Spleen (tissue), 11 donors: ENCODE data around the gene ZNF532. TPM values are rescaled to one million over a fixed set of nuclear protein-coding genes. Genes with fewer than 3 reads are reported as not detected.
"Not testable (repeated sequence)": the region's sequence is repeated elsewhere in the genome, so short reads cannot be mapped to it uniquely, and the experiment has no call there.

ENCODE experiments used
- DNase-seq: peaks from one replicate; pipeline ENCODE4 v3.0.0-alpha.2; 2020
- H3K27ac ChIP-seq, 8 donors: fragments of 200-600 bp; sonication (generic) in 7 of 8; 1 replicate in 4 of 8; 2 replicates in 4 of 8; pipeline versions ENCODE4 v1.5.0 to v1.8.0; 2016 to 2021; ENCODE audit warnings: inconsistent platforms in 4 of 8, mild to moderate bottlenecking in 4 of 8, moderate library complexity in 1 of 8
- H3K27me3 ChIP-seq, 7 donors: fragments of 200-600 bp; sonication (generic) in 6 of 7; replicated peaks in 1 of 7; 1 replicate in 4 of 7; 2 replicates in 3 of 7; pipeline versions ENCODE4 v1.5.0 to v1.8.0; 2016 to 2021; ENCODE audit warnings: inconsistent platforms in 3 of 7, mild to moderate bottlenecking in 1 of 7
- H3K36me3 ChIP-seq, 6 donors: fragments of 200-600 bp; sonication (generic) in 5 of 6; 1 replicate in 4 of 6; 2 replicates in 2 of 6; pipeline versions ENCODE4 v1.5.0 to v1.8.0; 2016 to 2021; ENCODE audit warnings: inconsistent platforms in 2 of 6
- H3K4me1 ChIP-seq, 6 donors: fragments of 200-600 bp; sonication (generic) in 5 of 6; 1 replicate in 3 of 6; 2 replicates in 3 of 6; pipeline versions ENCODE4 v1.5.0 to v1.8.0; 2016 to 2021; ENCODE audit warnings: inconsistent platforms in 3 of 6
- H3K4me3 ChIP-seq, 8 donors: fragments of 200-600 bp; sonication (generic) in 7 of 8; 1 replicate in 4 of 8; 2 replicates in 4 of 8; pipeline versions ENCODE4 v1.5.0 to v1.8.0; 2016 to 2021; ENCODE audit warnings: inconsistent platforms in 4 of 8, mild to moderate bottlenecking in 4 of 8, moderate library complexity in 2 of 8
- H3K9me3 ChIP-seq, 8 donors: fragments of 200-600 bp; sonication (generic) in 7 of 8; 1 replicate in 4 of 8; 2 replicates in 4 of 8; pipeline versions ENCODE4 v1.5.0 to v1.8.0; 2016 to 2021; ENCODE audit warnings: inconsistent platforms in 4 of 8
- CTCF ChIP-seq, 11 experiments: fragments of 200-600 bp in 7 of 11; fragments of 450-650 bp in 4 of 11; sonication (generic) in 4 of 11; IDR thresholded peaks in 8 of 11; conservative IDR thresholded peaks in 3 of 11; 1 replicate in 7 of 11; 2 replicates in 4 of 11; pipeline versions ENCODE4 v1.4.0 to v1.8.0; 2016 to 2021; ENCODE audit warnings: antibody characterized with exemption in 11 of 11, inconsistent platforms in 4 of 11, mild to moderate bottlenecking in 1 of 11
- POLR2A ChIP-seq, 3 donors: fragments of 450-650 bp; IDR thresholded peaks; one replicate each; pipeline ENCODE4 v1.5.1; 2017; ENCODE audit warnings: antibody characterized with exemption in 3 of 3, mild to moderate bottlenecking in 1 of 3
- POLR2AphosphoS5 ChIP-seq, 3 donors: sonication (generic); formaldehyde crosslinking; IDR thresholded peaks; one replicate each; pipeline ENCODE4 v1.5.1; 2017; ENCODE audit warnings: antibody characterized with exemption in 3 of 3
- WGBS, 5 donors: extraction: QIAGEN DNeasy Blood & Tissue Kit in 3 of 5; methylation state at CpG; one replicate each; pipeline versions ENCODE4 v1.1.5 to v1.1.7; 2013 to 2018; 5-methylcytosine and 5-hydroxymethylcytosine counted together
- intact Hi-C: fragments of 100-400 bp; cut with DNase I; formaldehyde crosslinking; loops from one replicate; pipeline ENCODE4 v1.15.0; 2023; ENCODE audit warnings: low total_unique reads
- polyA plus RNA-seq, 3 donors: library from polyadenylated mRNA; stranded (reverse); fragments of 200-250 nt; gene quantifications; one replicate each; pipeline ENCODE4 v1.2.1, GENCODE V29; 2013
- total RNA-seq, 7 donors: library from RNA; depleted of rRNA in 3 of 7; stranded (reverse); fragments of >200 nt in 3 of 7; fragmentation: NEBNext Ultra II Directional in 4 of 7; extraction: Animal tissue kit (Norgen Biotek cat#: 25700) in 4 of 7; gene quantifications; one replicate each; pipeline versions ENCODE4 v1.1.0 to v1.2.1, GENCODE V29; 2016 to 2021
- donor health status: healthy with polysubstance abuse.
- donor health status: DM: no; HTN: no; CAD: no; lungs with moderate emphysema.
- donor health status: DM: no; HTN: no; CAD: no.
- donor health status: Bipolar disorder and iron deficiency.
- donor health status: healthy.
- donor health status: DM: no; HTN: no; CAD: no.
- donor health status: DM: yes; HTN: yes; CAD: no.

The ZNF532 gene
- total and polyA plus RNA-seq, 10 donors, result 5.2 to 64.8 (median 42.4) TPM

- H3K4me3 ChIP-seq, result no peak overlapping the region
These were observed 47.1 kb downstream of the ZNF532 start for GRCh38 chr18:58911766-58912165.

GRCh38 chr18:58915006-58915799 is 50.5 kb downstream of the ZNF532 start:
- intact Hi-C loops, result no loop called here
- no peak for DNase-seq
- H3K27me3 ChIP-seq, result no peaks in the 10 kb centered on the region
- H3K9me3 ChIP-seq, result no peaks in the 10 kb centered on the region
- H3K36me3 ChIP-seq, result peaks cover 0 to 39% (median 22%) of the 10 kb centered on the region in 6 donors
- TF ChIP-seq POLR2AphosphoS5 (IDR thresholded peaks at IDR 0.05), result no peak
- no peak for TF ChIP-seq POLR2A (IDR thresholded peaks at IDR 0.05)
- no peak for TF ChIP-seq CTCF (IDR thresholded peaks at IDR 0.05 in 8 of 11, conservative IDR thresholded peaks at IDR 0.05 in 3 of 11)
- WGBS, 5 donors, result 86 to 93% (median 90%) methylated on average over 14 of the region's 14 CpGs
- H3K4me3 ChIP-seq, result no peak overlapping the region
- H3K27ac ChIP-seq, result peak overlapping the region in 4 of 8 donors; percentile 73 to 83 (median 76)
- peaks cover 17 to 46% (median 36%) of the 10 kb centered on the region in 6 donors for H3K4me1 ChIP-seq

More at GRCh38 chr18:58911766-58912165, 47.1 kb downstream of the ZNF532 start:
- intact Hi-C loops, result no loop called here
- no peak for DNase-seq
- no peaks in the 10 kb centered on the region for H3K9me3 ChIP-seq
- 49 to 70% (median 57%) methylated on average over 8 of the region's 8 CpGs for WGBS, 5 donors
- TF ChIP-seq CTCF (IDR thresholded peaks at IDR 0.05 in 8 of 11, conservative IDR thresholded peaks at IDR 0.05 in 3 of 11) (no peak), POLR2A (IDR thresholded peaks at IDR 0.05) (no peak), POLR2AphosphoS5 (IDR thresholded peaks at IDR 0.05) (no peak)
- H3K36me3 ChIP-seq, result peaks cover 0 to 8% (median 0%) of the 10 kb centered on the region in 6 donors
- H3K4me1 ChIP-seq, result peaks cover 17 to 46% (median 36%) of the 10 kb centered on the region in 6 donors
- peak overlapping the region in 6 of 8 donors; percentile 27 to 83 (median 67) for H3K27ac ChIP-seq
- H3K27me3 ChIP-seq, result no peaks in the 10 kb centered on the region

- no peak for TF ChIP-seq POLR2AphosphoS5 (IDR thresholded peaks at IDR 0.05)
- no peak for TF ChIP-seq CTCF (IDR thresholded peaks at IDR 0.05 in 8 of 11, conservative IDR thresholded peaks at IDR 0.05 in 3 of 11)
- TF ChIP-seq POLR2A (IDR thresholded peaks at IDR 0.05), result no peak
- WGBS, 5 donors, result 56 to 79% (median 65%) methylated on average over 1 of the region's 1 CpG
- Histone ChIP-seq H3K4me1 (peaks cover 17 to 43% (median 35%) of the 10 kb centered on the region in 6 donors), H3K27me3 (no peaks in the 10 kb centered on the region), H3K36me3 (peaks cover 0 to 42% (median 22%) of the 10 kb centered on the region in 6 donors), H3K4me3 (no peak overlapping the region), H3K9me3 (no peaks in the 10 kb centered on the region), H3K27ac (peak overlapping the region in 2 of 8 donors; percentile 12 to 83)
- no peak for DNase-seq
- intact Hi-C loops, result no loop called here
These were observed 51.3 kb downstream of the ZNF532 start for GRCh38 chr18:58915995-58916394.

- H3K27ac ChIP-seq, H3K4me3 ChIP-seq, H3K27me3 ChIP-seq, DNase-seq, H3K4me1 ChIP-seq, intact Hi-C loops: not testable (repeated sequence)
- peaks cover 0 to 68% (median 26%) of the 10 kb centered on the region in 6 donors for H3K36me3 ChIP-seq
- H3K9me3 ChIP-seq, result peaks cover 0 to 13% (median 10%) of the 10 kb centered on the region in 8 donors
- 91 to 97% (median 92%) methylated on average over 16 of the region's 16 CpGs for WGBS, 5 donors
These were observed 55.3 kb downstream of the ZNF532 start for GRCh38 chr18:58919934-58920333.
